Transverse colon (tissue), 4 donors: Measurements from ENCODE around the gene ANKS1B. TPM values are rescaled to one million over a fixed set of nuclear protein-coding genes. Genes with fewer than 3 reads are reported as not detected.

Source experiments
- DNase-seq: peaks from one replicate; pipeline ENCODE4 v3.0.0-alpha.2; 2019
- H3K27ac ChIP-seq, 4 donors: fragments of 200-600 bp; sonication (generic); 2 replicates each; pipeline ENCODE4 v1.5.1; 2016 to 2018; ENCODE audit warnings: inconsistent platforms in 4 of 4
- H3K27me3 ChIP-seq: fragments of 200-600 bp; sonication (generic); 2 replicates; pipeline ENCODE4 v1.5.1; 2017; ENCODE audit warnings: inconsistent platforms
- H3K36me3 ChIP-seq, 4 donors: fragments of 200-600 bp; sonication (generic); 2 replicates each; pipeline ENCODE4 v1.5.1; 2017 to 2019; ENCODE audit warnings: inconsistent platforms in 4 of 4
- H3K4me1 ChIP-seq, 4 donors: fragments of 200-600 bp; sonication (generic); 2 replicates each; pipeline ENCODE4 v1.5.1; 2017 to 2020; ENCODE audit warnings: inconsistent platforms in 4 of 4
- H3K4me3 ChIP-seq, 4 donors: fragments of 200-600 bp; sonication (generic); 1 replicate in 1 of 4; 2 replicates in 3 of 4; pipeline versions ENCODE4 v1.5.1 to v1.6.1; 2017 to 2019; ENCODE audit warnings: inconsistent platforms in 4 of 4
- H3K9me3 ChIP-seq, 2 donors: fragments of 200-600 bp; sonication (generic); 2 replicates each; pipeline ENCODE4 v1.5.1; 2017 to 2019; ENCODE audit warnings: inconsistent platforms in 2 of 2
- CTCF ChIP-seq, 5 experiments: fragments of 200-600 bp in 3 of 5; fragments of 450-650 bp in 2 of 5; sonication (generic) in 3 of 5; IDR thresholded peaks; 1 replicate in 2 of 5; 2 replicates in 3 of 5; pipeline ENCODE4 v1.5.1; 2016 to 2017; ENCODE audit warnings: antibody characterized with exemption in 5 of 5, inconsistent platforms in 3 of 5, mild to moderate bottlenecking in 2 of 5, moderate library complexity in 1 of 5
- EP300 ChIP-seq: sonication (generic); formaldehyde crosslinking; IDR thresholded peaks from one replicate; pipeline ENCODE4 v1.6.1; 2017; ENCODE audit warnings: antibody characterized with exemption, low read depth
- POLR2A ChIP-seq: fragments of 450-650 bp; IDR thresholded peaks from one replicate; pipeline ENCODE4 v1.6.1; 2016; ENCODE audit warnings: antibody characterized with exemption, mild to moderate bottlenecking, moderate library complexity
- POLR2AphosphoS5 ChIP-seq, 3 donors: sonication (generic); formaldehyde crosslinking; IDR thresholded peaks; one replicate each; pipeline ENCODE4 v1.6.1; 2016; ENCODE audit warnings: antibody characterized with exemption in 3 of 3
- WGBS, 2 donors: methylation state at CpG; one replicate each; pipeline ENCODE4 v1.1.5; 2018; ENCODE audit warnings: low coverage in 1 of 2; 5-methylcytosine and 5-hydroxymethylcytosine counted together
- in situ Hi-C, 4 donors: fragments of 200-750 bp; cut with MboI; loops; one replicate each; pipeline versions ENCODE4 v1.15.0 to v1.15.1; 2017; ENCODE audit warnings: low sequenced_read_pairs in 3 of 4, low pct_ligation_motif_present in 1 of 4, low pct_unique_long_range_greater_than_20kb in 1 of 4
- intact Hi-C: fragments of 100-400 bp; cut with DNase I; formaldehyde crosslinking; loops from one replicate; pipeline ENCODE4 v1.15.1; 2023; ENCODE audit warnings: low total_unique reads
- total RNA-seq, 4 donors: library from RNA; depleted of rRNA; stranded (reverse); fragments of >200 nt; gene quantifications; one replicate each; pipeline ENCODE4 v1.1.0, GENCODE V29; 2016

ANKS1B gene
- total RNA-seq, 4 donors from 2014 or later = 1.4 to 6.4 (median 3.5) TPM; not detected in 1

GRCh38 chr12:98916106-98916505, 1068.6 kb downstream of the ANKS1B start:
- Histone ChIP-seq H3K4me1 (no peaks in the 10 kb centered on the region), H3K9me3 (no peaks in the 10 kb centered on the region), H3K27ac (no peak overlapping the region), H3K4me3 (no peak overlapping the region), H3K27me3 (no peaks in the 10 kb centered on the region), H3K36me3 (no peaks in the 10 kb centered on the region)
- in situ Hi-C loops (no loop called here), intact Hi-C loops (no loop called here)
- no peak for DNase-seq
- 57 to 67% methylated on average over 5 of the region's 5 CpGs for WGBS, 2 donors
- TF ChIP-seq POLR2AphosphoS5 (IDR thresholded peaks at IDR 0.05) (no peak), POLR2A (no peak), EP300 (no peak), CTCF (IDR thresholded peaks at IDR 0.05) (no peak)

DNA sequence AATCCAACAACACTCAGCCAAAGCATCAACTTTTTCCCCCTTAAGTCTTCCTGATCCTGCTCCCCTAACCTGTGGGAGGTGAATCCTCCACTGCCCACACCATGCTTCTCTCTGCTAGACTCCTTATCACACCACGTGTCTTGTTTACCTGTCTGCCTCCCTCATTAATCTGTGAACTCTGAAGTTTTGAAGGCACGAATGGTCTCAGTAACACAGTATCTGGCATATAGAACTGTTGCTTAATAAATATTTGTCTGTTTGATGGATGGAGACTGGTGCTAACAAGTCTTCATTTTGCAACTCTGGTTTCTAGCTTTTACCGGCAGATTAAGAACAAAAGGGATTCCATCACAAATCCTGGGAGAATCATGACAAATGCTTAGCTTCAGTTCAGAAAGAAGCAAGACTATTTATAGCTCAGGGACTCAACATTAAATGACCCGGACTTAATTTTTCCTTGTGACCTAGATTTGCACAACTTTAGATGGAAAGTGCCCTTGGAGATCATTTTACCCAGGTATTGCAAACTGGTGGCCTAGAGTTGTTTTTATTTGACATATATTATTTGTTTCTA, 1072.2 kb downstream of the ANKS1B start:
- no peak overlapping the region for H3K4me3 ChIP-seq
- no peaks in the 10 kb centered on the region for H3K4me1 ChIP-seq
- WGBS, 2 donors = 46 to 60% methylated on average over 3 to 4 of the region's 4 CpGs
- no peaks in the 10 kb centered on the region for H3K9me3 ChIP-seq
- no peak overlapping the region for H3K27ac ChIP-seq
- in situ Hi-C loops = no loop called here
- H3K36me3 ChIP-seq = no peaks in the 10 kb centered on the region
- TF ChIP-seq POLR2AphosphoS5 (IDR thresholded peaks at IDR 0.05) = no peak
- TF ChIP-seq POLR2A = no peak
- TF ChIP-seq EP300 = no peak
- no peak for TF ChIP-seq CTCF (IDR thresholded peaks at IDR 0.05)
- intact Hi-C loops = no loop called here
- DNase-seq = no peak
- no peaks in the 10 kb centered on the region for H3K27me3 ChIP-seq

- intact Hi-C loops (no loop called here), in situ Hi-C loops (no loop called here)
- H3K4me1 ChIP-seq = no peaks in the 10 kb centered on the region
- H3K36me3 ChIP-seq = no peaks in the 10 kb centered on the region
- H3K27me3 ChIP-seq = no peaks in the 10 kb centered on the region
- H3K9me3 ChIP-seq = no peaks in the 10 kb centered on the region
- no peak overlapping the region for H3K4me3 ChIP-seq
- no peak for DNase-seq
- no peak overlapping the region for H3K27ac ChIP-seq
- 44% methylated on average over 2 of the region's 2 CpGs; no CpG with 5 or more reads in 1 of the 2 donors for WGBS, 2 donors
- TF ChIP-seq EP300 = no peak
- TF ChIP-seq POLR2A = no peak
- no peak for TF ChIP-seq POLR2AphosphoS5 (IDR thresholded peaks at IDR 0.05)
- TF ChIP-seq CTCF (IDR thresholded peaks at IDR 0.05) = no peak
Measured at GRCh38 chr12:98911396-98911795, 1073.3 kb downstream of the ANKS1B start.

DNA sequence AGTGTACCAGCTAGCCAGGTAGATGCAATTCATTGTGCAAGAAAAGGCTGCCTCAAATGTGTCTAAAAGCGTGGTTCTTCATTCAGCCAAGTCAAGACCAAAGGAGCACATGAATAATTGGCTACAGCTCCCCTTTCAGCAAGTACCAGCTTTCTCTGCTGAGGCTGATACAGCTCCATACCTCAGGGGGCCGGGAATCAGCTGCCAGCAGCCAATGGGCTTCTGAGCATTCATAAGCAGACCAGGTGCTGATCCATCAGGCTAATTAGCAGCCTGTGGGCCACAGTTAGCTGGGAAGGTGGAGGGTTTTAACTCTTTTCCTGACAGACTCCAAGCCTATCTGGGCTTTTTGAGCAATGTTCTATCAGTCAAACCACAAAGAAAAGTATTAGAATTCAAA, 1075.0 kb downstream of the ANKS1B start:
- Histone ChIP-seq H3K36me3 (no peaks in the 10 kb centered on the region), H3K27me3 (no peaks in the 10 kb centered on the region), H3K9me3 (no peaks in the 10 kb centered on the region), H3K4me3 (no peak overlapping the region), H3K4me1 (no peaks in the 10 kb centered on the region), H3K27ac (no peak overlapping the region)
- WGBS, 2 donors = 19% methylated on average over 2 of the region's 2 CpGs; no CpG with 5 or more reads in 1 of the 2 donors
- no peak for DNase-seq
- no peak for TF ChIP-seq POLR2AphosphoS5 (IDR thresholded peaks at IDR 0.05)
- TF ChIP-seq POLR2A = no peak
- TF ChIP-seq CTCF (IDR thresholded peaks at IDR 0.05) = no peak
- TF ChIP-seq EP300 = no peak
- in situ Hi-C loops (no loop called here), intact Hi-C loops (no loop called here)
